SH-SY5Y (cell line): ENCODE results near the gene CRACDL.

Source experiments
- GATA2 ChIP-seq: IDR thresholded peaks from 2 replicates; pipeline ENCODE4 v1.6.1; 2011; ENCODE audit warnings: mild to moderate bottlenecking, low read depth, low read length
- GATA3 ChIP-seq: IDR thresholded peaks from 2 replicates; pipeline ENCODE4 v1.6.1; 2011; ENCODE audit warnings: low read depth, mild to moderate bottlenecking, low read length, moderate library complexity

DNA sequence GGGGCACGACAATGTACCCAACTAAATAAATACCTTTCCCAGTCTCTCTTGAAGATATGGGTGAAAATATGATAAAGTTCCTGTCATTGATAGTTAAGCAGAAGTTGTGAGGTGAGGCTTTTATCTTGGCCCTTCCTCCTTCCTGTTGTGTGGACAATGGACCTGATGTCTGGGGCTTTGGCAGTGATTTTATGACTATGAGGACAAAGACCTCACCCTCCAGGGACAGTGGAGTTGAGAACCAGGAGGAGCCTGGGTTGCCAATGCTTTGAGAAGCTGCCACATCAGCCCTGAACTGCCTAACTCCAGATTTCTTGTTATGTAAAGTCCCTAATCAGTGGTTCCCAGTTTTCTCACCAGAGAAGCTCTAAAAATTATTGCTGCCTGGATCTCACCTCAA, 184.3 kb downstream of the CRACDL start:
- TF ChIP-seq GATA2 (no peak), GATA3 (no peak)
